Right renal pelvis (tissue), 4 donors: ENCODE data around the gene SPATA13. TPM values are rescaled to one million over a fixed set of nuclear protein-coding genes. Genes with fewer than 3 reads are reported as not detected.
"Not testable (repeated sequence)": the region's sequence is repeated elsewhere in the genome, so short reads cannot be mapped to it uniquely, and the experiment has no call there.

Experiments used
- DNase-seq, 4 donors: peaks; one replicate each; pipeline ENCODE4 v3.0.0-alpha.2; 2013; ENCODE audit warnings: low read depth in 4 of 4, low spot score in 3 of 4, missing footprints in 1 of 4
- polyA plus RNA-seq, 4 donors: library from polyadenylated mRNA; unstranded; fragments of 120-200 nt; gene quantifications; one replicate each; pipeline ENCODE4 v1.2.1, GENCODE V29; 2013; ENCODE audit not compliant: insufficient read length in 4 of 4

SPATA13 gene
- polyA plus RNA-seq, 4 donors, result 56.7 to 77.6 (median 69.4) TPM

GRCh38 chr13:24192057-24192810, 31.7 kb downstream of the SPATA13 start:
- no peak for DNase-seq

- DNase-seq, result no peak
These were observed 32.3 kb downstream of the SPATA13 start for GRCh38 chr13:24192811-24193162.

GRCh38 chr13:24194447-24194846, 33.9 kb downstream of the SPATA13 start:
- no peak for DNase-seq

GRCh38 chr13:24195626-24196025, 35.1 kb downstream of the SPATA13 start:
- DNase-seq, result no peak

- DNase-seq, result no peak
These were observed 36.2 kb downstream of the SPATA13 start for GRCh38 chr13:24196593-24197197.

- DNase-seq, result no peak
These were observed 38.5 kb downstream of the SPATA13 start for GRCh38 chr13:24199016-24199415.

- no peak for DNase-seq
These were observed 41.7 kb downstream of the SPATA13 start for GRCh38 chr13:24202215-24202614.

GRCh38 chr13:24203273-24203672, 42.8 kb downstream of the SPATA13 start:
- DNase-seq, result no peak

- no peak for DNase-seq
These were observed 43.3 kb downstream of the SPATA13 start for GRCh38 chr13:24203811-24204210.

- DNase-seq, result not testable (repeated sequence)
These were observed 44.6 kb downstream of the SPATA13 start for GRCh38 chr13:24205076-24205475.

GRCh38 chr13:24207841-24208667, 47.5 kb downstream of the SPATA13 start:
- no peak for DNase-seq

GRCh38 chr13:24209138-24209537, 48.6 kb downstream of the SPATA13 start:
- DNase-seq, result no peak

- DNase-seq, result no peak
These were observed 51.7 kb downstream of the SPATA13 start for GRCh38 chr13:24212254-24212653.

- no peak for DNase-seq
These were observed 52.2 kb downstream of the SPATA13 start for GRCh38 chr13:24212674-24213073.

GRCh38 chr13:24213932-24214331, 53.4 kb downstream of the SPATA13 start:
- DNase-seq, result no peak

- DNase-seq, result no peak
These were observed 54.0 kb downstream of the SPATA13 start for GRCh38 chr13:24214528-24214927.

GRCh38 chr13:24215126-24215525, 54.6 kb downstream of the SPATA13 start:
- DNase-seq, result no peak

GRCh38 chr13:24215732-24216131, 55.2 kb downstream of the SPATA13 start:
- DNase-seq, result peak in 1 of 4 donors; percentile 36

- no peak for DNase-seq
These were observed 55.7 kb downstream of the SPATA13 start for GRCh38 chr13:24216176-24216575.

GRCh38 chr13:24216779-24217178, 56.3 kb downstream of the SPATA13 start:
- DNase-seq, result not testable (repeated sequence)

GRCh38 chr13:24217601-24218281, 57.2 kb downstream of the SPATA13 start:
- no peak for DNase-seq
